Measurements from ENCODE around the gene ZBTB40.

DNA sequence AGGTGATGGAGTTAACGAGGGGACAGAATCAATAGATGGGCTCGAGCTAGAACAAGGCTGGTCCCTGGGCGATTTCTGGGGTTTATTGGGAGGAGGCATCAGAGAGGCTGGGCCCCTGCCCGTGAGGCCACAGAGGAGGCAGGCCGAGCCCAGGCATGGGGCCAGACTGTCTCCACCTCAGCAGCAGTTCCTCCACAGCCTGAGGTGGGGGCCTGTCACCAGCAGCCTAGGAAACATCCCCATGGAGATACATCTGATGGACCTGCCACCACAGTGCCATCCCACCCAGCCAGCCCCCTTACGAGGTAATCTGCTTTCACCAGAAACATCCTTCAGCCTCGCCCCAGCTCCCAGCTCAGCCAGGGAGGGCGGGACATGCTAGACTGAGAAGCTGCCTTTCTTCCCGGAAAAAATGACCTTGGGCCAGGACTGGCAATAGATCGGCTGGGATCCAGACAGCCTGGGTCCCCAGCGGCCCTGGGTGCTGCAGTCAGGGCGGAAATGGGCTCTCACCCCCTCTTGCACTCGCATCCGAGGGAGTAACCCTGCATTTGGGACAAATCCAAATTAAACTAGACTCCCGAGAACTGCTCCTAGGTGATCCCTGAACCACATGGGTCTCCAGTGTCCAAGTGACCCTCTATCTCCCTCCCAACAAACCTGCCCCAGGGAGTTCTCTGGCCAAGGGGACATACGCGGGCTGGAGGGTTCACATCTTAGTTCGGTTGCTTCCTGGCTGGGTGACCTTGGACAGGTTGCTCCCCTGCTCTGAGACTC is 101.6 kb downstream of the ZBTB40 start:
- TF ChIP-seq, protein P1, sequence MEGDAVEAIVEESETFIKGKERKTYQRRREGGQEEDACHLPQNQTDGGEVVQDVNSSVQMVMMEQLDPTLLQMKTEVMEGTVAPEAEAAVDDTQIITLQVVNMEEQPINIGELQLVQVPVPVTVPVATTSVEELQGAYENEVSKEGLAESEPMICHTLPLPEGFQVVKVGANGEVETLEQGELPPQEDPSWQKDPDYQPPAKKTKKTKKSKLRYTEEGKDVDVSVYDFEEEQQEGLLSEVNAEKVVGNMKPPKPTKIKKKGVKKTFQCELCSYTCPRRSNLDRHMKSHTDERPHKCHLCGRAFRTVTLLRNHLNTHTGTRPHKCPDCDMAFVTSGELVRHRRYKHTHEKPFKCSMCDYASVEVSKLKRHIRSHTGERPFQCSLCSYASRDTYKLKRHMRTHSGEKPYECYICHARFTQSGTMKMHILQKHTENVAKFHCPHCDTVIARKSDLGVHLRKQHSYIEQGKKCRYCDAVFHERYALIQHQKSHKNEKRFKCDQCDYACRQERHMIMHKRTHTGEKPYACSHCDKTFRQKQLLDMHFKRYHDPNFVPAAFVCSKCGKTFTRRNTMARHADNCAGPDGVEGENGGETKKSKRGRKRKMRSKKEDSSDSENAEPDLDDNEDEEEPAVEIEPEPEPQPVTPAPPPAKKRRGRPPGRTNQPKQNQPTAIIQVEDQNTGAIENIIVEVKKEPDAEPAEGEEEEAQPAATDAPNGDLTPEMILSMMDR (IDR thresholded peaks at IDR 0.05), result no peak
- no peak for TF ChIP-seq POLR2A (IDR thresholded peaks at IDR 0.05)

Data from esophagus squamous epithelium (tissue), 4 donors.